HG03066 (cell line): ENCODE data around the gene NELFE.
"Not testable (repeated sequence)": the region's sequence is repeated elsewhere in the genome, so short reads cannot be mapped to it uniquely, and the experiment has no call there.

Experiments used
- ATAC-seq: cut with Tn5 transposase; IDR thresholded peaks from one replicate; pipeline ENCODE4 v1.9.1; 2021; ENCODE audit warnings: low read depth; ENCODE audit not compliant: unreplicated experiment

Gene NELFE

DNA sequence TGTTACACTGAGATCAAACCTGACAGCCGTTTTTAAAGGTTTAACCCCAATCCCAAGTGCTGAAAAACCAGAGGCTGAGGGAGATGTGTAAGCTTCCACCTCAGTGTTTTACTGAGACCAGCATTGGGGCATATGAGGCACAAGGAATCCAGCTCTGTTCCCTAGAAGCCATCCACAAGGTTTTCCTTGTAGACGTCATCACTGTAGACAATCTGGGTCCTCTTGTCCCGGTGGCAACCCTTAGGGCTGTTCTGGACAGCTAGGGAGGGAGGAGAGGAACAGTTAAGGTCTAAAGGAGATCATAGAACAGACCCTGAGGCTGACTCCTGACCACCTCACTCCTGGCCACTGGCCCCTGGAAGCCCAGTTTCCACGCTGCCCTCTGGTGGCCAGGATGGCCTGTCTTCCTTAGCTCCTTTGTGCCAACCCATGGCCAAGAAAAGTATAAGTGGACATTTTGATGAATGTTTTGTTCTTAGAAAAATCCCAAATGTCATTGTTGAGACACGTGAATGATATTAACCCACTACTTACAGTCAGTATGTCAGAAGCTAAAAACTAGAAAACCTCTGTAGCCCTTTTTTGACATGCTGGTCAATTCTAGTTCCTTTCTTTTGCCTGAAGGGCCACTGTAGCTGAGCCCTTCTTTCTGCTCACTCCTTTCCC, 6.5 kb downstream of the NELFE start:
- ATAC-seq, result no peak

DNA sequence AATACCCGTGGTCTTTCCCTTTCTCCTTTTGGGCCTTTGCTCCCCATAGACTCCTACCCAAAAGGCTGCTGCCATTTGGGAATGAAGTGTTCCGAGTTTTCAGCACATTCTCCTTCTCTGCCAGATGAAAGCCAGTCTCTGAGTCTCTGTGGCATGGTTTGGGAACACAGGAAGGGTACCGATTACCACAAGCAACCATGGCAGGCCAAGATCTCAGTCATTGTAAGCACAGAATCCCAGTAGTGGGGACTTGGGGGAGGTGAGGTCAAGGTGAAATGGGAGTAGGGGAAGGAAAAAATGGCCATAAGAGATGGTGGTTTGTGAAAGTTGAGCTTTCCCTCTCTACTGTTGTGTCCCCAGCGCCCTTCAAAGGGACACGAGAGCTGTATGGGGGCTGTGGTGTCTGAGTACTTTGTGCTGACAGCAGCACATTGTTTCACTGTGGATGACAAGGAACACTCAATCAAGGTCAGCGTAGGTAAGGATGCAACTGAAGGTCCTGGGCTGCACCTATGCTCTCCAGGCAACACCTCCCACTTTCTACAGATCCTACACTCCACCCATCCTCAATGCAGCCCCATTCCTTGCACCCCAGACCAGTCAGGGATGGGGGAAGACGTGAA, 8.7 kb downstream of the NELFE start:
- ATAC-seq, result no peak

DNA sequence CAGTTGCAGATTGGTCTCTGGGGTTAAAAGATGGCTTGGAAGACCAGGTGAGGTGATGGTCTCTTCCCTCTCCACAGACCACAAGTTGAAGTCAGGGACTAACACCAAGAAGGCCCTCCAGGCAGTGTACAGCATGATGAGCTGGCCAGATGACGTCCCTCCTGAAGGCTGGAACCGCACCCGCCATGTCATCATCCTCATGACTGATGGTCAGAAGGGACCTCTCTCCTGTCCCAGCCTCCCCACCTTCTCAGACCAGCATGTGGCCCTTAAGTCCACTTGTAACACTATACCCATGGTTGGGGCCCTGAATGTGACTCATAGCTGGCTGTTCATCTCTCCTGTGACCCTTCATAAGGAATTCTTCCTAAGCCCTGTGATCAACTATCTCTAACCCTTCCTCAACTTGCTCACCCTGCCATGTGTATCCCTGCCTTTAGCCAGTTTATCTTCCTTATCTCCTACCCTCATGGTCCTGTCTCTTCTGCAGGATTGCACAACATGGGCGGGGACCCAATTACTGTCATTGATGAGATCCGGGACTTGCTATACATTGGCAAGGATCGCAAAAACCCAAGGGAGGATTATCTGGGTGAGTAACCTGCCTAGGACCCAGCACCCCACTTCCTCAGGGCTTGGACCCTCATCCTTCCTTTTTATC, 9.9 kb downstream of the NELFE start:
- no peak for ATAC-seq

DNA sequence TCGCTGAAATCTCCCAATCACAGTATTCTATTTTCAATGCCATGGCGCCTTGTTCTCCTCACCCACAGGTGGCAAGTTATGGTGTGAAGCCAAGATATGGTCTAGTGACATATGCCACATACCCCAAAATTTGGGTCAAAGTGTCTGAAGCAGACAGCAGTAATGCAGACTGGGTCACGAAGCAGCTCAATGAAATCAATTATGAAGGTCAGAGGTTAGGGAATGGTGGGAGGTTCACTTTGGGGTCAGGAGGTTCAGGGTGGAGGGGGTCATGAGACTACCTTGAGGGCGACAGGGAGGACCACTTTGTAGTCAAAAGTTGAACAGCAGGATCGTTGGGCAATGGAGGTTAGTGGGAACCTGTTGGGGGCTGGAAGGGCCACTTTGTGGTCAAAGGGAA, 10.5 kb downstream of the NELFE start:
- ATAC-seq, result no peak

DNA sequence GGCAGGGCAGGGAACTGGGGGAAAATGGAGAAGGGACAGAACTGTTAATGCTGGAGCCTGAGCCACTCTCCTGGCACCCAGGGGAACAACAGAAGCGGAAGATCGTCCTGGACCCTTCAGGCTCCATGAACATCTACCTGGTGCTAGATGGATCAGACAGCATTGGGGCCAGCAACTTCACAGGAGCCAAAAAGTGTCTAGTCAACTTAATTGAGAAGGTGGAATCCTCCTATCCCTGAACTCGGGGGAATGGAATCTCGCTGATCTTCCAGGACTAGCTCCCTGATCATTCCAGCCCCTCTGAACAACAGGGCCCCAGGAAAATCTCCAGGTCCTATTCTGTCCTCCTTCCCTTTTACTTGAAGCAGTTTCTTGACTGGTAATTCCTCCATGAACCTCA, 10.9 kb downstream of the NELFE start:
- no peak for ATAC-seq

DNA sequence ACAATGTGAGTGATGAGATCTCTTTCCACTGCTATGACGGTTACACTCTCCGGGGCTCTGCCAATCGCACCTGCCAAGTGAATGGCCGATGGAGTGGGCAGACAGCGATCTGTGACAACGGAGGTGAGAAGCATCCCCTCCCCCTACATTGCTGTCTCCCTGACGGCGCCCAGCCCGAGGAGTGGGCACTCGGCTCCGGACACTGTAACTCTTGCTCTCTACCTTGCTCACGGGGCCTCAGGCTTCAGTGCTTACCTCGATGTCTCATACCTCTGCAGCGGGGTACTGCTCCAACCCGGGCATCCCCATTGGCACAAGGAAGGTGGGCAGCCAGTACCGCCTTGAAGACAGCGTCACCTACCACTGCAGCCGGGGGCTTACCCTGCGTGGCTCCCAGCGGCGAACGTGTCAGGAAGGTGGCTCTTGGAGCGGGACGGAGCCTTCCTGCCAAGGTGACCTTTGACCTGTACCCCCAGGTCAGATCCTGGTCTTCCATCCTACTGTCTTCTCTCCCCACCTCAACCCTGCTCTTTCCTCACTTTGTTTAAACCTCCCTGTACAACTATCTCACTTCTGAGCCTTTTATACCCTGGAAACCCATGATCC, 11.6 kb downstream of the NELFE start:
- no peak for ATAC-seq

DNA sequence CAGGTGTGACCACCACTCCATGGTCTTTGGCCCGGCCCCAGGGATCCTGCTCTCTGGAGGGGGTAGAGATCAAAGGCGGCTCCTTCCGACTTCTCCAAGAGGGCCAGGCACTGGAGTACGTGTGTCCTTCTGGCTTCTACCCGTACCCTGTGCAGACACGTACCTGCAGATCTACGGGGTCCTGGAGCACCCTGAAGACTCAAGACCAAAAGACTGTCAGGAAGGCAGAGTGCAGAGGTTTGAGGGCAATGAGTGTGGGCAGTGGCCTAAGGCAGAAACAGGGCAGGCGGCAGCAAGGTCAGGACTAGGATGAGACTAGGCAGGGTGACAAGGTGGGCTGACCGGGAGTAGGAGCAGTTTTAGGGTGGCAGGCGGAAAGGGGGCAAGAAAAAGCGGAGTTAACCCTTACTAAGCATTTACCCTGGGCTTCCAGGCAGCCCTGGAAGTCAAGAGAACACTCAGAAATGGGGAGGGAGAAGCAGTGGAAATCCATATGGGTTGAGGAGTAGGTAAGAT, 12.3 kb downstream of the NELFE start:
- ATAC-seq, result no peak

DNA sequence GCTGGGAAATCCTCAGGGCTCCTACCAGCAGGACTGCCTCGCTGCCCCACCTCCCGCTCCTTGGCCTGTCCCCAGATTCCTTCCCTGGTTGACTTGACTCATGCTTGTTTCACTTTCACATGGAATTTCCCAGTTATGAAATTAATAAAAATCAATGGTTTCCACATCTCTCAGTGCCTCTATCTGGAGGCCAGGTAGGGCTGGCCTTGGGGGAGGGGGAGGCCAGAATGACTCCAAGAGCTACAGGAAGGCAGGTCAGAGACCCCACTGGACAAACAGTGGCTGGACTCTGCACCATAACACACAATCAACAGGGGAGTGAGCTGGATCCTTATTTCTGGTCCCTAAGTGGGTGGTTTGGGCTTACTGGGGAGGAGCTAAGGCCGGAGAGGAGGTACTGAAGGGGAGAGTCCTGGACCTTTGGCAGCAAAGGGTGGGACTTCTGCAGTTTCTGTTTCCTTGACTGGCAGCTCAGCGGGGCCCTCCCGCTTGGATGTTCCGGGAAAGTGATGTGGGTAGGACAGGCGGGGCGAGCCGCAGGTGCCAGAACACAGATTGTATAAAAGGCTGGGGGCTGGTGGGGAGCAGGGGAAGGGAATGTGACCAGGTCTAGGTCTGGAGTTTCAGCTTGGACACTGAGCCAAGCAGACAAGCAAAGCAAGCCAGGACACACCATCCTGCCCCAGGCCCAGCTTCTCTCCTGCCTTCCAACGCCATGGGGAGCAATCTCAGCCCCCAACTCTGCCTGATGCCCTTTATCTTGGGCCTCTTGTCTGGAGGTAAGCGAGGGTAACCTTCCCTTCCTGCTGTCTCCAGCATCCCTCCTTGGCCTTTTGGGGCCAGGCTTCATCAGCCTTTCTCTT, 13.0 kb downstream of the NELFE start, which contains the start of gene CFB:
TSS of gene CFB (plus strand) at position 589 of the 863 bp plus-strand sequence. CDS start at position 716, 127 bp downstream.
- no peak for ATAC-seq

DNA sequence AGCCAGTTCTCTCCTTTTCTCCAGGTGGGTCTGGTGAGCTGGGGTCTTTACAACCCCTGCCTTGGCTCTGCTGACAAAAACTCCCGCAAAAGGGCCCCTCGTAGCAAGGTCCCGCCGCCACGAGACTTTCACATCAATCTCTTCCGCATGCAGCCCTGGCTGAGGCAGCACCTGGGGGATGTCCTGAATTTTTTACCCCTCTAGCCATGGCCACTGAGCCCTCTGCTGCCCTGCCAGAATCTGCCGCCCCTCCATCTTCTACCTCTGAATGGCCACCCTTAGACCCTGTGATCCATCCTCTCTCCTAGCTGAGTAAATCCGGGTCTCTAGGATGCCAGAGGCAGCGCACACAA, 13.6 kb downstream of the NELFE start:
- no peak for ATAC-seq

DNA sequence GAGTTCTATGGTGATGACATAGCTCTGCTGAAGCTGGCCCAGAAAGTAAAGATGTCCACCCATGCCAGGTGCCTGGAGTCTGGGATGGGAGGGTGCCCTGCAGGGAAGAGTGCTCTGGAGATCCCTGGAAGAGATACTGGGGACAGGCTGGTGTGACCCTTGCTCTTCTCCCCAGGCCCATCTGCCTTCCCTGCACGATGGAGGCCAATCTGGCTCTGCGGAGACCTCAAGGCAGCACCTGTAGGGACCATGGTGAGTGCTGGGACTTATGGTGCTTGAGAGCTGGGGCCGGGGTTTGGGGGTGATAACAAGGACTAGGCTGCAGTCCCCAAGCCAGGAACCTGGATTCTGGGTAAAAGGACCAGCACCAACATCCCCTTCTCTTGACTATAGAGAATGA, 15.0 kb downstream of the NELFE start:
- no peak for ATAC-seq

DNA sequence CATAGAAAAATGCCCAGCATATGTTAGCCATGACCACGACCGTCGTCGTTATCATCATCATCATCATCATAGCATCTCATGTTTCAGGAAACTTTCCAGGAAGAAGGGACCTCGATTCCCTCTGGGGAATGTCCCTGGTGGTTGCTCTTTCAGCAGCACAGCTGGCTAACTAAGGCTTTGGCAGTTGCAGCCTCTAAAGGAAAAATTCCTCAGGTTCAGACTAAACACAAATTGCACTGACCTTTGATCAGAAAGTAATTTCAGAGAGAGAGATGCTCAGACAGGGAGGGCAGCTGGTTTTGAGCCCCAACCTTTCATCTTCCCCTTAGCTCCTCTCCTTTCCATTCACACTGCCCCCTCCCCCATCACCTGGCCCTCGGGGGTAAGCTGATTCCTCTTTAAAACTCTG, 18.5 kb downstream of the NELFE start:
- ATAC-seq, result no peak

DNA sequence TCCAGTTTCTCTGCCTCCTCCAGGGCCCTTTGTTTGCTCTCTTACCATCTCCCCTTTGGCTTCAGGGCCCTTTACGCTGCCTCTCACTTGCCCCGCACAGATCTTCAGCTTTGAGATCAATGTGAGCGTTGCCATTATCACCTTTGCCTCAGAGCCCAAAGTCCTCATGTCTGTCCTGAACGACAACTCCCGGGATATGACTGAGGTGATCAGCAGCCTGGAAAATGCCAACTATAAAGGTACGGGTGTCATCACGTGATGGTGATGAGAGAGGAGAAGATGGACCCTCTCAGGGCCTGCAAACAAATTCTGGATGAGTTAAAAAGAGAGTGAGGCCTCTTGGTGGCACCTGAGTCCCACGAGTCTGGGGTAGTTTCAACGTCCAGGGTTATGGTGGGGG, 22.9 kb downstream of the NELFE start:
- ATAC-seq, result no peak

DNA sequence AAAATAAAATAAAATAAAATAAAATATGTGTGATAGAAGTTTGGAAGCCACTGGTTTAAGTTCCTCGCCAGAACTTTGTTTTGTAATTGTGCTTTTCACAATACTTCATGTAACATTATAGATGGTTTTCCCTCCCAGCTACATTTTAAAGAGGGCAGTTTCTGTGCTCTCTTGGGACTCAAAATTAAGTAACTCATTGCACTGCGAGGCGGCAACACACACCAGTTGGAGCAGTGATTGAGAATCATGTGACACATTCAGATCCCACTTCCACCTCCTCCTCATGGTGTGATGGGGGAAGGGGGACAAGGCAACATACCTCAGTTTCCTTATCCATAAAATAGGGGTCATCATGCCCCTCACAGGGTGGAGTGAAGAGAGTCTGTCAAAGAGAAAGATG, 23.8 kb downstream of the NELFE start:
- no peak for ATAC-seq

DNA sequence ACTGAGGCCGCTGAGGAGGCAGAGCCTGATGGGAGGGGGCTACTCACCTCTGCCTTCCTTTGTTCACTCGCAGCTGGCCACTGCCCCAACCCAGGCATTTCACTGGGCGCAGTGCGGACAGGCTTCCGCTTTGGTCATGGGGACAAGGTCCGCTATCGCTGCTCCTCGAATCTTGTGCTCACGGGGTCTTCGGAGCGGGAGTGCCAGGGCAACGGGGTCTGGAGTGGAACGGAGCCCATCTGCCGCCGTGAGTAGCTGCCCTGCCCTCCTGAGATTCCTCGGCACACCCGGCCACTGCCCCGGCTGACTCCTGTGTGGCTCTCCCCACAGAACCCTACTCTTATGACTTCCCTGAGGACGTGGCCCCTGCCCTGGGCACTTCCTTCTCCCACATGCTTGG, 25.2 kb downstream of the NELFE start:
- ATAC-seq, result no peak

DNA sequence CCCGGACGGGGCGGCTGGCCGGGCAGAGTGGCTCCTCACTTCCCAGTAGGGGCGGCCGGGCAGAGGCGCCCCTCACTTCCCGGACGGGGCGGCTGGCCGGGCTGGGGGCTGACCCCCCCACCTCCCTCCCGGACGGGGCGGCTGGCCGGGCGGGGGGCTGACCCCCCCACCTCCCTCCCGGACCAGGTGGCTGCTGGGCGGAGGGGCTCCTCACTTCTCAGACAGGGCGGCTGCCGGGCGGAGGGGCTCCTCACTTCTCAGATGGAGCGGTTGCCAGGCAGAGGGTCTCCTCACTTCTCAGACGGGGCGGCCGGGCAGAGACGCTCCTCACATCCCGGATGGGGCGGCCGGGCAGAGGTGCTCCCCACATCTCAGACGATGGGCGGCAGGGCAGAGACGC, 26.6 kb downstream of the NELFE start:
- ATAC-seq, result not testable (repeated sequence)

DNA sequence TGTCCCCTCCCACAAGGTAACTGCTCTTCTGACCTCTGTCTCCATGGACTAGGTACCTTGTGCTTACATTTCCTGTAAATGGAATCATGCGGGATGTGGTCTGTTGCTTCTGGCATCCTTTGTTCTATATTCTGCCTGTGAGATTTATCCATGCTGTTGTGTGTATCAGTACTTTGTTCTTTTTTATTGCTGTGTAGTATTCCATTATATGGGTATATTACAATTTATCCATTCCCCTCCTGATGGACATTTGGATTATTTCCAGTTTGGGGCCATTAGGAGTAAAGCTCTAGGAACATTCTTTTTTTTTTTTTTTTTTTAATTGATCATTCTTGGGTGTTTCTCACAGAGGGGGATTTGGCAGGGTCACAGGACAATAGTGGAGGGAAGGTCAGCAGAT, 27.8 kb downstream of the NELFE start:
- ATAC-seq, result no peak

DNA sequence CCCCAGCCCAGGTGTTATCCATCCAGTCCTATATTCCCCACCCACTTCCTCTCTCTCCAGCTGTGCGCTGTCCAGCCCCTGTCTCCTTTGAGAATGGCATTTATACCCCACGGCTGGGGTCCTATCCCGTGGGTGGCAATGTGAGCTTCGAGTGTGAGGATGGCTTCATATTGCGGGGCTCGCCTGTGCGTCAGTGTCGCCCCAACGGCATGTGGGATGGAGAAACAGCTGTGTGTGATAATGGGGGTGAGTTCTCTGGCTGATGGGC, 30.2 kb downstream of the NELFE start:
- ATAC-seq, result no peak

DNA sequence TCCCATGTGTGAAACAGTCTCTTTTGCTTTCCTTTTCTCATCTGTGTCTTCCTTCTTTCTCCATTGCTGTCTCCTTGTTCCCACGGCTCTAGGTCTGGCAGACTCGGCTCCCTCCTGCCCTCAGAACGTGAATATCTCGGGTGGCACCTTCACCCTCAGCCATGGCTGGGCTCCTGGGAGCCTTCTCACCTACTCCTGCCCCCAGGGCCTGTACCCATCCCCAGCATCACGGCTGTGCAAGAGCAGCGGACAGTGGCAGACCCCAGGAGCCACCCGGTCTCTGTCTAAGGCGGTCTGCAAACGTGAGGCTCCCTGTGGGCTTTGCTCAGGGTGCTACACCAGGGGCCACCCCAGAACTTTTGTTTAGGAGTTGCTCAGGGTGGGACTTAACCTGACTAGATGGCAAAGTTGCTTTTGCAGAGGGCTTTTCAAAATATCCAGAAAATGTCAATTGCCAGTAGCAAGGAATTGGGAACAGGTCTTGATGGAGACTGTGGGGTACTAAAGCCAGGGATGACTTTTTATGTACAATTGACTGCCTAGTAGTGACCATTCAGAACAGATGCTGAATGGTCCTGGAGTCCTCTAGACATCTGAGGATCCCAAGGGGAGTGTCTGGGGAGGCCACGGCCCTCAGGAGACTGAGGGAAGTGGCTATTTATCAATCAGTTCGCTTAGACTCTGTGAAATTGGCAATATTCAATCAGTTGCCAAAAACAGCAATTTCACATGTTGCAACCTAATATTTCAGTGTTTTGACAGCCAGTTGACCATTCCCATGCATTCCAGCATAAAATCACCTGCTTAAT, 30.7 kb downstream of the NELFE start:
- no peak for ATAC-seq

DNA sequence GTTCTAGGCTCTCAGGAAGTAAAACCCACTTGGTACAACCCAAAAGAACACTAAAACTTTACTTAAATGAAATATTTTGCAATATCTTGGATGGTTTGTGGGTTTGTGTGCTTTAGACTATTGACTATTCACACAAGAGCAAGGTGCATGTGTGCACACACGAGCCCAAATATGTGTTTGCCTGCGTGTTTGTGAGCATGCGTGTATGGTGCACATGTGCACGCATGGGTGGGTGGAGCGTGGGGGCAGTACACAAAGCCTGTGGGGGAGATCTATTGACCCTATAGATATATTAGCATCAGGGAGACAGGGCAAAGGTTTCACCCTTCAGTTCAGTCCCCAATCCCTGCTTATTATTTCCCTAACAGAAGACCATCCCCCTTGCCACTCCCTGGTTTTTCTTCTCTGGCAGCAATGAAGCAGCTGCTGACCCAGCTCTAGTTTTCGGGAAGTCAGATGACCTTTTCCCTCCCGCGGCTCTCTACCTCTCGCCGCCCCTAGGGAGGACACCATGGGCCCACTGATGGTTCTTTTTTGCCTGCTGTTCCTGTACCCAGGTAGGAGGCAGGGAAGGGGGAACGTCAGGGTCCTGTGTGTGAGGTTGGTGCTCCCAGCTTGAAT, 31.4 kb downstream of the NELFE start, which contains the start of gene C2:
TSS of gene C2 (plus strand) at position 476 of the 621 bp plus-strand sequence. CDS start at position 512, 36 bp downstream.
- ATAC-seq, result no peak
